Ovary (tissue), 9 donors: ENCODE data around the gene ABLIM2. TPM values are rescaled to one million over a fixed set of nuclear protein-coding genes. Genes with fewer than 3 reads are reported as not detected.

Experiments
- DNase-seq, 5 donors: peaks; one replicate each; pipeline ENCODE4 v3.0.0-alpha.2; 2019 to 2020
- H3K27ac ChIP-seq, 2 donors: fragments of 200-600 bp; one replicate each; pipeline versions ENCODE4 v1.5.1 to v1.8.0; 2019 to 2022
- H3K27me3 ChIP-seq: fragments of 200-600 bp; one replicate; pipeline ENCODE4 v1.8.0; 2022
- H3K36me3 ChIP-seq: fragments of 200-600 bp; sonication (generic); one replicate; pipeline ENCODE4 v1.5.1; 2019
- H3K4me1 ChIP-seq: one replicate; pipeline ENCODE4 v1.8.1; 2013; ENCODE audit warnings: mild to moderate bottlenecking, moderate library complexity; ENCODE audit not compliant: insufficient read depth
- H3K4me3 ChIP-seq: fragments of 200-600 bp; sonication (generic); one replicate; pipeline ENCODE4 v1.5.1; 2017
- H3K9me3 ChIP-seq, 2 donors: fragments of 200-600 bp in 1 of 2; sonication (generic) in 1 of 2; one replicate each; pipeline versions ENCODE4 v1.5.1 to v1.8.1; 2013 to 2019; ENCODE audit warnings: mild to moderate bottlenecking in 1 of 2, moderate library complexity in 1 of 2
- EP300 ChIP-seq: sonication (generic); formaldehyde crosslinking; IDR thresholded peaks from one replicate; pipeline ENCODE4 v1.6.1; 2017; ENCODE audit warnings: antibody characterized with exemption
- POLR2A ChIP-seq: fragments of 450-650 bp; IDR thresholded peaks from one replicate; pipeline ENCODE4 v1.6.1; 2017; ENCODE audit warnings: antibody characterized with exemption, mild to moderate bottlenecking, moderate library complexity
- WGBS, 3 donors: extraction: QIAGEN DNeasy Blood & Tissue Kit in 1 of 3; methylation state at CpG; one replicate each; pipeline versions ENCODE4 v1.1.5 to v1.1.7; 2013 to 2017; 5-methylcytosine and 5-hydroxymethylcytosine counted together
- intact Hi-C, 4 donors: fragments of 100-400 bp; cut with DNase I; formaldehyde crosslinking; loops; one replicate each; pipeline versions ENCODE4 v1.11.0 to v1.15.1; 2022 to 2023
- polyA plus RNA-seq, 2 donors: library from polyadenylated mRNA; stranded (reverse); fragments of 200-250 nt in 1 of 2; fragments of 350-450 nt in 1 of 2; fragmentation: Illumina TruSeq in 1 of 2; extraction: RNeasy Lipid Tissue Mini Kit (QIAGEN cat#74804) in 1 of 2; gene quantifications; one replicate each; pipeline ENCODE4 v1.2.3, GENCODE V29; 2013 to 2014
- total RNA-seq, 7 donors: library from RNA; depleted of rRNA in 2 of 7; stranded (reverse); fragments of >200 nt in 2 of 7; fragmentation: NEBNext Ultra II Directional in 3 of 7; extraction: Animal tissue kit (Norgen Biotek cat#: 25700) in 3 of 7; gene quantifications; one replicate each; pipeline versions ENCODE4 v1.1.0 to v1.2.4, GENCODE V29; 2016 to 2023
- TF ChIP-seq, protein P1 (sequence below), 3 donors: fragments of 450-650 bp in 2 of 3; fragments of 200-600 bp in 1 of 3; IDR thresholded peaks; one replicate each; pipeline versions ENCODE4 v1.5.1 to v1.8.0; 2016 to 2022; ENCODE audit warnings: antibody characterized with exemption in 3 of 3, mild to moderate bottlenecking in 1 of 3
- donor health status: DM: no; HTN: no; CAD: no; lungs with moderate emphysema.
- donor health status: DM: no; HTN: no; CAD: no.
- donor health status: Bipolar disorder and iron deficiency.
- donor health status: DM: yes; HTN: yes; CAD: no.
- donor health status: DM: no; HTN: no; CAD: no.
- donor health status: DM: yes; HTN: yes; CAD: no.

Gene ABLIM2
- total and polyA plus RNA-seq, 9 donors, result 0.81 to 7.9 (median 2.1) TPM

DNA sequence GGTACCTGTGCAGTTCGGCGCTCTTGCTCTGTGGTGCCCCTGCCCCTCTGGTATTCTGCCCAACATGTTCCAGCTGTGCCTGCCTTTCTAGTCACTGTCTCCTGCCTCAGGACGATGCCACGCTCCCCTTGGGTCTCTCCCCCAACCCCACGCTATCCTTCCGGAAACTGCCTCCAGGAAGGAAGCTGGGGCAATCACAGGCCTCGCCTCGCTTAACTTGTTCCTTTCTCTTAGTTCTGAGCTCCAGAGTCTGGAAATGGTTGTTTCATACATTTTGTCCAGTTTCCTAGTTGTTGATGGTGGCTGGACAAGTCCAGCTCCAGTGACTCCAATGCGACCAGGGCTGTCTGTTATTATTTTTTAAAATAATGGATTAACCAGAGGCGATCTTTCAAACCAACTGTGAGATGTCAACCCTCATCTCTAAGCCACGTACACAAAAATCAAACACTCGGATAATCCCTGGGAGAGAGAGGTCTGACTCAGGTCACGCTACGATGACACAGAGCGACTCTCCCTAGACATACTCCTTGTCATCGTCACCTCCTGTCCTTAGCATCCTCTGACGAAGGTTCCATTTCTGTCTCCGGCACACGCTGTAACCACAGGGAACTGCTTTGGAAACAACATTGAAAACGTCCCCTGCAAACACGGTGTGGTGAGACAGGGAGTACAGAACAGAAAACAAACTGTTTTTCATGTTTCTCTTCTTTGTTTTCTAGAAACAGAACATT, 62.5 kb downstream of the ABLIM2 start:
- no peak for TF ChIP-seq POLR2A
- TF ChIP-seq, protein P1, sequence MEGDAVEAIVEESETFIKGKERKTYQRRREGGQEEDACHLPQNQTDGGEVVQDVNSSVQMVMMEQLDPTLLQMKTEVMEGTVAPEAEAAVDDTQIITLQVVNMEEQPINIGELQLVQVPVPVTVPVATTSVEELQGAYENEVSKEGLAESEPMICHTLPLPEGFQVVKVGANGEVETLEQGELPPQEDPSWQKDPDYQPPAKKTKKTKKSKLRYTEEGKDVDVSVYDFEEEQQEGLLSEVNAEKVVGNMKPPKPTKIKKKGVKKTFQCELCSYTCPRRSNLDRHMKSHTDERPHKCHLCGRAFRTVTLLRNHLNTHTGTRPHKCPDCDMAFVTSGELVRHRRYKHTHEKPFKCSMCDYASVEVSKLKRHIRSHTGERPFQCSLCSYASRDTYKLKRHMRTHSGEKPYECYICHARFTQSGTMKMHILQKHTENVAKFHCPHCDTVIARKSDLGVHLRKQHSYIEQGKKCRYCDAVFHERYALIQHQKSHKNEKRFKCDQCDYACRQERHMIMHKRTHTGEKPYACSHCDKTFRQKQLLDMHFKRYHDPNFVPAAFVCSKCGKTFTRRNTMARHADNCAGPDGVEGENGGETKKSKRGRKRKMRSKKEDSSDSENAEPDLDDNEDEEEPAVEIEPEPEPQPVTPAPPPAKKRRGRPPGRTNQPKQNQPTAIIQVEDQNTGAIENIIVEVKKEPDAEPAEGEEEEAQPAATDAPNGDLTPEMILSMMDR (IDR thresholded peaks at IDR 0.05), result no peak
- TF ChIP-seq EP300, result no peak
- Histone ChIP-seq H3K27ac (no peak overlapping the region), H3K9me3 (no peaks in the 10 kb centered on the region), H3K27me3 (no peaks in the 10 kb centered on the region), H3K4me1 (no peaks in the 10 kb centered on the region), H3K36me3 (no peaks in the 10 kb centered on the region), H3K4me3 (no peak overlapping the region)
- WGBS, 3 donors, result 86 to 90% (median 89%) methylated on average over 21 of the region's 21 CpGs
- intact Hi-C loops, result no loop called here
- DNase-seq, result no peak

DNA sequence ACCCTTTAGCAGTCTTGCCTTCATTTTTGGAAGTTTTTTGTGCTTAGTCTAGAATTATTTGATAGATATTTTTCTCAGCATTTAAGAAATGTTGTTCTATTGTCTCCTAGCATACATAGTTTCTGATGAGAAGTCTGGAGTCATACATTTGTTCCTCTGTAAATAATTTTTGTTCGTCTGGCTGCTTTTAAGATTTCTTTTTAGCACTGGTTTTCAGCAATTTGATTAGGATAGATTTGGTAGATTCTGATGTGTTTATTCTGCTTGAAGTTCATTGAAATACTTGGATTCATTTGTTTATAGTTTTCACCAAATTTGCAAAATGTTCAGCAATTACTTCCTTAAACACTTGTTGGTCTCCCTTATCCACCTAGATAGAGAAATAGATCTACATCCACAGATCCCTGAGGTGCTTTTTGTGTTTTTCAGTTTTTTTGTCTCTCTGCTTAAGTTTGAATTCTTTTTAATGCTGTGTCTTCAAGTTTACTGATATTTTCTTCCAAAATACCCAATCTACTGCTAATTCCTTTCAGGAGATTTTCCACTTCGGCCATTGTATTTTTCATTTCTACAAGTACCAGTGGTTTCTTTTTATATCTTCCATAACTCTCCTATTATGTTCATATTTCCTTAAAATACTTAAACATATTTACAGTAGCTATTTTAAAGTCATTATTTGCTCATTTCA, 64.9 kb downstream of the ABLIM2 start:
- 94 to 96% (median 95%) methylated on average over 2 of the region's 2 CpGs for WGBS, 3 donors
- TF ChIP-seq POLR2A, result no peak
- TF ChIP-seq, protein P1 (IDR thresholded peaks at IDR 0.05), result no peak
- no peak for TF ChIP-seq EP300
- DNase-seq, result no peak

DNA sequence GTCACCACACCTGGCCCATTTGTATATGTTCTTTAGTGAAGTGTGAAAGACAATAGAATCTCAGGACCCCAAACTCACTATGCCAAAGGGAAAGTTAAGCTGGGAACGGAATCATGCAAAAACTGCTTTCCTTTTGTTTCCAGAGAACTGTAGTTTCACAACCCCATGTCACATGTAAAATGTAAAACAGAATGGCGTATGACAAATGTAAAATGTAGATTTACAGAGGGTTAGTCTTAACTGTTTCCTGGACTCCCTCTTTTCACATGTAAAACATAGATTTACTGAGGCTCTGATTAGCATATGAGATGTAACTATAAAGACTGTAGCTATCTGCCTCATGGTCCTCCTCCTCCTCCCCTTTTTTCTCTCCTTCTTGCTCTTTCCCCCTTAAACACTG, 66.3 kb downstream of the ABLIM2 start:
- H3K27me3 ChIP-seq, result no peaks in the 10 kb centered on the region
- no peak for DNase-seq
- H3K9me3 ChIP-seq, result no peaks in the 10 kb centered on the region
- H3K4me1 ChIP-seq, result no peaks in the 10 kb centered on the region
- intact Hi-C loops, result no loop called here
- no peak overlapping the region for H3K4me3 ChIP-seq
- TF ChIP-seq EP300, result no peak
- TF ChIP-seq POLR2A, result no peak
- H3K36me3 ChIP-seq, result no peaks in the 10 kb centered on the region
- no peak overlapping the region for H3K27ac ChIP-seq
- 87 to 93% (median 89%) methylated on average over 2 of the region's 2 CpGs for WGBS, 3 donors

More for the DNA sequence above, 64.9 kb downstream of the ABLIM2 start:
- H3K4me1 ChIP-seq, result no peaks in the 10 kb centered on the region
- intact Hi-C loops, result no loop called here
- no peaks in the 10 kb centered on the region for H3K36me3 ChIP-seq
- no peaks in the 10 kb centered on the region for H3K27me3 ChIP-seq
- H3K4me3 ChIP-seq, result no peak overlapping the region
- H3K27ac ChIP-seq, result no peak overlapping the region
- no peaks in the 10 kb centered on the region for H3K9me3 ChIP-seq

DNA sequence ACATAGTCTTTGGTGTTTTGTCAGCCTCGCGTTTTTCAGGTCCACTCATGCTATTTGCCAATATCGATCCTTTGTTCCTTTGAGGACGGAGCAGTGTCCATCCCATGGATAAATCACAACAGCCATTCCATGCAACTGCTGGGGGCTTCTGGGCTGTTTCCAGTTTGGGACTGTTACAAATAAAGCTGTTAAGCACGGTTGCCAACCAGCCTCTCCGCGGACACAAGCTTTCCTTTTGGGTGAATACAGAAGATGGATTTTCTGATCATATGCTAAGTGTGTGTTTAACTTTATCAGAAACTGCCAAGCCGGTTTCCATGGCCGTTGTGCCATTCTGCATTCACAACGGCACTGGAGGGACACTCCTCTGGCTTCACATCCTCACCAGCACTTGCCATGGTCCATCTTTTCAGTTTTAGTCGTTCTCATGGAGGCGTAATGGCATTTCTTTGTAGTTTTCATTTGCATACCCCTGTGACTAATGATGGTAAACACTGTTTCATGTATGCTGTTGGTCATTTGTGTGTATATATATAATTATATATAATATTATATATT, 67.8 kb downstream of the ABLIM2 start:
- no peaks in the 10 kb centered on the region for H3K9me3 ChIP-seq
- no peak overlapping the region for H3K27ac ChIP-seq
- WGBS, 3 donors, result 80 to 85% (median 83%) methylated on average over 12 of the region's 12 CpGs
- TF ChIP-seq POLR2A, result no peak
- no peak for TF ChIP-seq EP300
- TF ChIP-seq, protein P1 (IDR thresholded peaks at IDR 0.05), result no peak
- no peaks in the 10 kb centered on the region for H3K4me1 ChIP-seq
- no peak overlapping the region for H3K4me3 ChIP-seq
- no peaks in the 10 kb centered on the region for H3K36me3 ChIP-seq
- no peaks in the 10 kb centered on the region for H3K27me3 ChIP-seq
- no peak for DNase-seq
- intact Hi-C loops, result no loop called here

DNA sequence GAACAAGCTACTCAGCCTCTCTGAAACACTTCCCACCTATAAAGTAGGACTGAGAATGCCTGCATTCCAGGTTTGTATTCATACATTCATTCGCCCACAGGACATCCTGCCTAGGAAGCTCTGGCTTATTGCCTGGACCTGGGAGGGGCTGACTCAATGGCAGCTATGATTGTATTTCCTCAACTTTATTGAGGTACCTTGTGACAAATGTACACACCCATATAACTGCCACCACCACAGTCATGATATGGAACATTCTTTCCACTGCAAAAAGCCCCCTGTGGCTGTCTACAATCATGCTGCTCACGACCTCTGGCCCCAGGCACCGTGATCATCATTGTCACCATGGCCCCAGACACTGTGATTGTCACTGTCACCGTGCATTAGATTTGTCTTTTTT, 68.3 kb downstream of the ABLIM2 start:
- 61 to 74% (median 70%) methylated on average over 4 of the region's 4 CpGs for WGBS, 3 donors
- Histone ChIP-seq H3K27me3 (no peaks in the 10 kb centered on the region), H3K36me3 (no peaks in the 10 kb centered on the region), H3K4me3 (no peak overlapping the region), H3K27ac (no peak overlapping the region), H3K9me3 (no peaks in the 10 kb centered on the region), H3K4me1 (no peaks in the 10 kb centered on the region)
- no peak for DNase-seq
- no peak for TF ChIP-seq POLR2A
- intact Hi-C loops, result no loop called here
